H1 (cell line): ENCODE data around the gene MAN1C1. TPM values are rescaled to one million over a fixed set of nuclear protein-coding genes. Genes with fewer than 3 reads are reported as not detected.

Source experiments
- CTCF ChIA-PET: fragments of 300-600 bp; sonication (Branson Sonifier 250); formaldehyde crosslinking; loops from one replicate; lab custom pipeline; 2021; ENCODE audit not compliant: partially characterized antibody; lab: Charles Lee
- POLR2A ChIA-PET: fragments of 300-600 bp; sonication (Branson Sonifier 250); formaldehyde crosslinking; loops from one replicate; lab custom pipeline; 2021; ENCODE audit warnings: inconsistent platforms; ENCODE audit not compliant: partially characterized antibody; lab: Charles Lee
- DNase-seq, 2 experiments: peaks; one replicate each; pipeline versions ENCODE4 v3.0.0 to v3.0.0-alpha.2; 2010 to 2022; ENCODE audit warnings: low spot score in 2 of 2, low read depth in 1 of 2, mixed read lengths in 1 of 2
- FAIRE-seq: peaks from 2 replicates; lab custom pipeline; 2011; peaks lifted over from hg19 to GRCh38; lab: Jason Lieb, UNC
- H2AFZ ChIP-seq: 2 replicates; pipeline ENCODE4 v1.8.1; 2012; ENCODE audit warnings: low read length, inconsistent platforms
- H2AK5ac ChIP-seq: 2 replicates; pipeline ENCODE4 v1.6.1; 2013; ENCODE audit warnings: low read depth, low read length
- H2BK120ac ChIP-seq: replicated peaks from 2 replicates; pipeline ENCODE3; 2013; ENCODE audit warnings: low read depth, low read length, inconsistent platforms
- H2BK12ac ChIP-seq: 2 replicates; pipeline ENCODE4 v1.6.1; 2013; ENCODE audit warnings: low read depth, low read length
- H2BK15ac ChIP-seq: 2 replicates; pipeline ENCODE4 v1.6.1; 2013; ENCODE audit warnings: low read length
- H2BK20ac ChIP-seq: 2 replicates; pipeline ENCODE4 v1.6.1; 2013; ENCODE audit warnings: low read length
- H2BK5ac ChIP-seq: 2 replicates; pipeline ENCODE4 v1.6.1; 2013; ENCODE audit warnings: low read depth, low read length
- H3K14ac ChIP-seq: 2 replicates; pipeline ENCODE4 v1.6.1; 2013; ENCODE audit warnings: inconsistent platforms; ENCODE audit not compliant: insufficient read length
- H3K18ac ChIP-seq: 2 replicates; pipeline ENCODE4 v1.6.1; 2013; ENCODE audit warnings: low read length; ENCODE audit errors: extremely low read depth
- H3K23ac ChIP-seq: 2 replicates; pipeline ENCODE4 v1.6.1; 2013; ENCODE audit warnings: inconsistent platforms; ENCODE audit not compliant: insufficient read length
- H3K23me2 ChIP-seq: 2 replicates; pipeline ENCODE4 v1.6.1; 2013; ENCODE audit warnings: low read depth, low read length
- H3K27ac ChIP-seq: 2 replicates; pipeline ENCODE4 v1.6.1; 2011; ENCODE audit warnings: low read depth, low read length, inconsistent platforms
- H3K27me3 ChIP-seq, 4 experiments: replicated peaks in 1 of 4; 1 replicate in 1 of 4; 2 replicates in 3 of 4; pipeline versions ENCODE4 v1.6.1 to v1.8.1; 2011 to 2013; ENCODE audit warnings: low read length in 3 of 4, mild to moderate bottlenecking in 3 of 4, inconsistent platforms in 2 of 4, mixed read lengths in 2 of 4, moderate library complexity in 1 of 4; ENCODE audit not compliant: control insufficient read depth in 3 of 4, insufficient read depth in 3 of 4; ENCODE audit errors: extremely low read depth in 1 of 4
- H3K36me3 ChIP-seq, 4 experiments: 2 replicates each; pipeline versions ENCODE4 v1.6.1 to v1.8.1; 2011 to 2013; ENCODE audit warnings: mild to moderate bottlenecking in 4 of 4, low read length in 3 of 4, moderate library complexity in 2 of 4, control low read depth in 1 of 4, inconsistent platforms in 1 of 4; ENCODE audit not compliant: insufficient read depth in 4 of 4, control insufficient read depth in 2 of 4
- H3K4ac ChIP-seq: replicated peaks from 2 replicates; pipeline ENCODE3; 2013; ENCODE audit warnings: low read length, low read depth, mixed read lengths, inconsistent platforms; ENCODE audit not compliant: insufficient read length
- H3K4me1 ChIP-seq, 4 experiments: replicated peaks in 1 of 4; 1 replicate in 1 of 4; 2 replicates in 3 of 4; pipeline versions ENCODE4 v1.6.1 to v1.8.1; 2011 to 2013; ENCODE audit warnings: low read length in 3 of 4, inconsistent platforms in 2 of 4, mixed read lengths in 1 of 4; ENCODE audit not compliant: insufficient read depth in 4 of 4, control insufficient read depth in 3 of 4
- H3K4me2 ChIP-seq, 2 experiments: 2 replicates each; pipeline versions ENCODE4 v1.6.1 to v1.8.1; 2011 to 2013; ENCODE audit warnings: low read depth in 2 of 2, low read length in 2 of 2, control low read depth in 1 of 2, inconsistent platforms in 1 of 2, mild to moderate bottlenecking in 1 of 2; ENCODE audit not compliant: insufficient read depth in 1 of 2
- H3K4me3 ChIP-seq, 4 experiments: fragments of 200-600, 300-600 bp in 1 of 4; sonication (generic), shearing (Covaris generic), sonication (Bioruptor Twin) in 1 of 4; 2 replicates each; pipeline versions ENCODE4 v1.5.1 to v1.8.1; 2011 to 2016; ENCODE audit warnings: low read length in 4 of 4, low read depth in 3 of 4, control low read depth in 2 of 4, inconsistent platforms in 2 of 4, mild to moderate bottlenecking in 2 of 4, mixed read lengths in 1 of 4, moderate library complexity in 1 of 4; ENCODE audit not compliant: insufficient read depth in 2 of 4; ENCODE audit errors: extremely low read depth in 1 of 4
- H3K56ac ChIP-seq: replicated peaks from 2 replicates; pipeline ENCODE3; 2013; ENCODE audit warnings: low read depth, mild to moderate bottlenecking, mixed read lengths, low read length, inconsistent platforms; ENCODE audit not compliant: insufficient read length
- H3K79me1 ChIP-seq: 2 replicates; pipeline ENCODE4 v1.6.1; 2013; ENCODE audit warnings: low read depth, low read length, control low read depth
- H3K79me2 ChIP-seq, 2 experiments: 2 replicates each; pipeline versions ENCODE4 v1.6.1 to v1.8.1; 2012 to 2013; ENCODE audit warnings: low read length in 2 of 2, mild to moderate bottlenecking in 2 of 2, inconsistent platforms in 1 of 2; ENCODE audit not compliant: insufficient read depth in 2 of 2, control insufficient read depth in 1 of 2
- H3K9ac ChIP-seq, 4 experiments: replicated peaks in 1 of 4; 1 replicate in 1 of 4; 2 replicates in 3 of 4; pipeline versions ENCODE4 v1.6.1 to v1.8.1; 2011 to 2013; ENCODE audit warnings: low read depth in 3 of 4, low read length in 3 of 4, control low read depth in 2 of 4, mild to moderate bottlenecking in 2 of 4, moderate library complexity in 2 of 4, inconsistent platforms in 1 of 4; ENCODE audit errors: extremely low read depth in 1 of 4
- H3K9me3 ChIP-seq, 2 experiments: 2 replicates each; pipeline versions ENCODE4 v1.6.1 to v1.8.1; 2012 to 2013; ENCODE audit warnings: mild to moderate bottlenecking in 2 of 2, moderate library complexity in 2 of 2, control low read depth in 1 of 2, inconsistent platforms in 1 of 2, low read depth in 1 of 2, low read length in 1 of 2, mixed read lengths in 1 of 2; ENCODE audit not compliant: insufficient read depth in 2 of 2
- H4K20me1 ChIP-seq, 2 experiments: replicated peaks in 1 of 2; 2 replicates each; pipeline versions ENCODE3 to v1.8.1; 2011 to 2013; ENCODE audit warnings: inconsistent platforms in 2 of 2, low read length in 2 of 2, mild to moderate bottlenecking in 1 of 2; ENCODE audit not compliant: insufficient read depth in 2 of 2, control insufficient read depth in 1 of 2
- H4K5ac ChIP-seq: 2 replicates; pipeline ENCODE4 v1.6.1; 2013; ENCODE audit warnings: low read length, low read depth, mixed read lengths, inconsistent platforms; ENCODE audit not compliant: insufficient read length
- H4K8ac ChIP-seq: 2 replicates; pipeline ENCODE4 v1.8.0; 2013; ENCODE audit warnings: mild to moderate bottlenecking, moderate library complexity, low read length, inconsistent platforms; ENCODE audit not compliant: insufficient read depth; ENCODE audit errors: extremely low read depth
- H4K91ac ChIP-seq: replicated peaks from 2 replicates; pipeline ENCODE3; 2013; ENCODE audit warnings: low read length, mixed read lengths, inconsistent platforms; ENCODE audit not compliant: insufficient read length
- ASH2L ChIP-seq: fragments of 200-600, 300-600 bp; sonication (generic); IDR thresholded peaks from one replicate; pipeline ENCODE4 v1.7.1; 2017; ENCODE audit warnings: low read length
- CHD1 ChIP-seq: IDR thresholded peaks from 2 replicates; pipeline ENCODE4 v1.6.1; 2012; ENCODE audit warnings: low read depth, low read length, improper control_type of control experiment
- CHD2 ChIP-seq: IDR thresholded peaks from 2 replicates; pipeline ENCODE4 v1.6.1; 2012; ENCODE audit warnings: low read length, improper control_type of control experiment
- EP300 ChIP-seq, 2 experiments: IDR thresholded peaks; 1 replicate in 1 of 2; 2 replicates in 1 of 2; pipeline ENCODE4 v1.6.1; 2011 to 2012; ENCODE audit warnings: low read depth in 2 of 2, low read length in 2 of 2, mild to moderate bottlenecking in 2 of 2, borderline replicate concordance in 1 of 2, inconsistent platforms in 1 of 2, moderate library complexity in 1 of 2
- FOSL1 ChIP-seq: IDR thresholded peaks from 2 replicates; pipeline ENCODE4 v1.6.1; 2011; ENCODE audit warnings: mild to moderate bottlenecking, low read depth, low read length, moderate library complexity; ENCODE audit not compliant: insufficient read depth
- GABPA ChIP-seq: IDR thresholded peaks from 2 replicates; pipeline ENCODE4 v1.6.1; 2011; ENCODE audit warnings: mild to moderate bottlenecking, low read length, moderate library complexity, borderline replicate concordance; ENCODE audit not compliant: insufficient read depth
- GTF2F1 ChIP-seq: IDR thresholded peaks from 2 replicates; pipeline ENCODE4 v1.6.1; 2012; ENCODE audit warnings: low read depth, low read length, improper control_type of control experiment, borderline replicate concordance
- POLR2A ChIP-seq, 2 experiments: IDR thresholded peaks; 1 replicate in 1 of 2; 2 replicates in 1 of 2; pipeline ENCODE4 v1.6.1; 2011; ENCODE audit warnings: low read depth in 2 of 2, low read length in 2 of 2, mild to moderate bottlenecking in 2 of 2; ENCODE audit errors: control extremely low read depth in 1 of 2
- RBBP5 ChIP-seq: IDR thresholded peaks from 2 replicates; pipeline ENCODE4 v1.7.1; 2012; ENCODE audit warnings: low read depth, mild to moderate bottlenecking, inconsistent platforms, low read length, moderate library complexity, borderline replicate concordance
- SP1 ChIP-seq: IDR thresholded peaks from 2 replicates; pipeline ENCODE4 v1.6.1; 2011; ENCODE audit warnings: low read depth, low read length
- TAF1 ChIP-seq: IDR thresholded peaks from 2 replicates; pipeline ENCODE4 v1.6.1; 2011; ENCODE audit warnings: mild to moderate bottlenecking, low read depth, low read length
- WGBS, 2 experiments: shearing (Covaris generic) in 1 of 2; methylation state at CpG; one replicate each; pipeline versions ENCODE4 v1.1.6 to v1.1.7; 2013 to 2015; ENCODE audit warnings: low lambda C conversion rate in 2 of 2, mixed read lengths in 2 of 2, inconsistent platforms in 1 of 2, low coverage in 1 of 2, missing lambda C conversion rate in 1 of 2; ENCODE audit not compliant: insufficient replicate concordance in 2 of 2, insufficient coverage in 1 of 2, insufficient read length in 1 of 2; ENCODE audit errors: extremely low coverage in 1 of 2, missing lambda C conversion rate in 1 of 2; 5-methylcytosine and 5-hydroxymethylcytosine counted together
- polyA plus RNA-seq, 7 experiments: library from polyadenylated mRNA; depleted of rRNA in 3 of 7; stranded (reverse) in 5 of 7; unstranded in 2 of 7; fragments of >200 nt in 5 of 7; fragments of 200-250 nt in 2 of 7; gene quantifications; 1 replicate in 5 of 7; 2 replicates in 1 of 7; 4 replicates in 1 of 7; pipeline versions ENCODE4 v1.2.1 to v1.2.3, GENCODE V29; 2011 to 2013; ENCODE audit warnings: missing spikeins in 2 of 7, mixed read lengths in 2 of 7
- total RNA-seq: library from RNA; stranded (reverse); fragmentation: NEBNext Ultra II Directional; extraction: Animal tissue kit (Norgen Biotek cat#: 25700); gene quantifications from 2 replicates; pipeline ENCODE4 v1.2.1, GENCODE V29; 2021
- TF ChIP-seq, protein P1 (sequence below): IDR thresholded peaks from 2 replicates; pipeline ENCODE4 v1.6.1; 2012; ENCODE audit warnings: inconsistent platforms

MAN1C1 gene
- total and polyA plus RNA-seq, 2 of the 8 experiments (the other 6 are each of a cell fraction or from before 2014, with no cell fraction given) = 7.8 to 15.2 TPM

- H2BK20ac ChIP-seq = no peak overlapping the region
- H3K23me2 ChIP-seq = peaks cover 9% of the 10 kb centered on the region; the same call in 1 of the 2 replicates
- H4K91ac ChIP-seq = no peak overlapping the region
- DNase-seq (no peak), FAIRE-seq (no peak)
- peaks cover 2 to 9% (median 7%) of the 10 kb centered on the region in 4 experiments; a peak in 6 of 7 replicates for H3K4me1 ChIP-seq
- peaks cover 0 to 2% (median under 1%) of the 10 kb centered on the region in 4 experiments; a peak in 3 of 7 replicates for H3K27me3 ChIP-seq
- no peak overlapping the region for H3K4ac ChIP-seq
- no peak overlapping the region for H3K18ac ChIP-seq
- CTCF ChIA-PET = interaction anchor here (0.7 to 8.3 kb wide), 8 partner anchors 7 to 231 kb away, joined by 3 to 83 read pairs (median 4); no protein-coding TSS in a partner anchor
- no peak overlapping the region for H2BK5ac ChIP-seq
- H3K56ac ChIP-seq = no peak overlapping the region
- H2AK5ac ChIP-seq = no peak overlapping the region
- no peak overlapping the region for H3K9ac ChIP-seq
- no peak overlapping the region for H3K14ac ChIP-seq
- no peak overlapping the region for H2BK15ac ChIP-seq
- 71% methylated on average over 1 of the region's 1 CpG; no CpG with 5 or more reads in 1 of the 2 experiments for WGBS, 2 experiments
- no peak overlapping the region for H3K4me3 ChIP-seq
- no peak overlapping the region for H4K8ac ChIP-seq
- no peak overlapping the region for H2BK120ac ChIP-seq
- H3K4me2 ChIP-seq = no peak overlapping the region
- H3K27ac ChIP-seq = no peak overlapping the region
- H2AFZ ChIP-seq = no peak overlapping the region
- H2BK12ac ChIP-seq = no peak overlapping the region
- H3K79me2 ChIP-seq = no peaks in the 10 kb centered on the region
- H3K23ac ChIP-seq = no peak overlapping the region
- H3K9me3 ChIP-seq = no peaks in the 10 kb centered on the region
- H4K5ac ChIP-seq = no peak overlapping the region
- H3K79me1 ChIP-seq = no peaks in the 10 kb centered on the region; the same call in 1 of the 2 replicates
- peaks cover 0 to 4% (median 3%) of the 10 kb centered on the region in 4 experiments; a peak in 4 of 8 replicates for H3K36me3 ChIP-seq
- TF ChIP-seq GTF2F1 (no peak), CHD1 (no peak), RBBP5 (no peak), GABPA (no peak), POLR2A (IDR thresholded peaks at IDR 0.05; ENCODE audit: control extremely low read depth in 1 of 2, low read depth in 2 of 2, low read length in 2 of 2) (no peak), CHD2 (no peak), SP1 (no peak), EP300 (IDR thresholded peaks at IDR 0.05; ENCODE audit: borderline replicate concordance in 1 of 2, low read depth in 2 of 2, low read length in 2 of 2) (no peak), TAF1 (no peak), FOSL1 (no peak), ASH2L (no peak)
- TF ChIP-seq, protein P1, sequence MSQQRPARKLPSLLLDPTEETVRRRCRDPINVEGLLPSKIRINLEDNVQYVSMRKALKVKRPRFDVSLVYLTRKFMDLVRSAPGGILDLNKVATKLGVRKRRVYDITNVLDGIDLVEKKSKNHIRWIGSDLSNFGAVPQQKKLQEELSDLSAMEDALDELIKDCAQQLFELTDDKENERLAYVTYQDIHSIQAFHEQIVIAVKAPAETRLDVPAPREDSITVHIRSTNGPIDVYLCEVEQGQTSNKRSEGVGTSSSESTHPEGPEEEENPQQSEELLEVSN = no peak
- POLR2A ChIA-PET = no interaction called here
- peaks cover 0 to 8% of the 10 kb centered on the region in 2 experiments for H4K20me1 ChIP-seq
Observed at GRCh38 chr1:25803368-25803767, 186.8 kb downstream of the MAN1C1 start.
